Lower leg skin (tissue), 4 donors: Measurements from ENCODE around the gene SH3GLB1. TPM values are rescaled to one million over a fixed set of nuclear protein-coding genes. Genes with fewer than 3 reads are reported as not detected.
"Not testable (repeated sequence)": the region's sequence is repeated elsewhere in the genome, so short reads cannot be mapped to it uniquely, and the experiment has no call there.

Experiments used
- DNase-seq, 2 donors: peaks; one replicate each; pipeline ENCODE4 v3.0.0-alpha.2; 2019; ENCODE audit warnings: low spot score in 2 of 2
- H3K4me3 ChIP-seq: fragments of 200-600 bp; sonication (generic); 2 replicates; pipeline ENCODE4 v1.5.1; 2017; ENCODE audit warnings: mild to moderate bottlenecking, low read depth; ENCODE audit not compliant: poor library complexity, severe bottlenecking
- CTCF ChIP-seq, 3 donors: fragments of 450-650 bp; IDR thresholded peaks; one replicate each; pipeline ENCODE4 v1.5.1; 2016; ENCODE audit warnings: antibody characterized with exemption in 3 of 3, mild to moderate bottlenecking in 3 of 3, moderate library complexity in 2 of 3
- POLR2A ChIP-seq, 2 donors: fragments of 450-650 bp; IDR thresholded peaks; one replicate each; pipeline ENCODE4 v1.6.1; 2016 to 2017; ENCODE audit warnings: antibody characterized with exemption in 2 of 2, mild to moderate bottlenecking in 1 of 2, moderate library complexity in 1 of 2
- WGBS, 2 donors: methylation state at CpG; one replicate each; pipeline ENCODE4 v1.1.5; 2018; 5-methylcytosine and 5-hydroxymethylcytosine counted together
- intact Hi-C: fragments of 100-400 bp; cut with DNase I; formaldehyde crosslinking; loops from one replicate; pipeline ENCODE4 v1.15.0; 2023; ENCODE audit warnings: low total_unique reads
- total RNA-seq, 4 donors: library from RNA; depleted of rRNA; stranded (reverse); fragments of >200 nt; gene quantifications; one replicate each; pipeline ENCODE4 v1.1.0, GENCODE V29; 2016

SH3GLB1 gene
- total RNA-seq: 10 to 100 TPM; 37.1 to 58.1 (median 42.3) TPM

- TF ChIP-seq POLR2A (IDR thresholded peaks at IDR 0.05) (peak in 1 of 2 donors; percentile 9), CTCF (IDR thresholded peaks at IDR 0.05) (peak in 1 of 3 donors; percentile 68)
- DNase-seq: peak; percentile 77 to 97
- 0 to 1% methylated on average over 18 to 71 of the region's 71 CpGs for WGBS, 2 donors
- intact Hi-C loops: no loop called here
- peak within 1 kb of the TSS; percentile 90 for H3K4me3 ChIP-seq
Observed at GRCh38 chr1:86704458-86704971, at the start of gene SH3GLB1. Gene SH3GLB1, plus strand, starts transcription at chr1:86704576. Its CDS starts 324 bp downstream, at chr1:86704900.

GRCh38 chr1:86658381-86658780 is 46.0 kb upstream of the SH3GLB1 start:
- H3K4me3 ChIP-seq, DNase-seq, intact Hi-C loops: not testable (repeated sequence)
- 92 to 94% methylated on average over 7 of the region's 7 CpGs for WGBS, 2 donors

GRCh38 chr1:86666368-86666767 is 38.0 kb upstream of the SH3GLB1 start:
- H3K4me3 ChIP-seq: no peak overlapping the region
- intact Hi-C loops: no loop called here
- DNase-seq: no peak
- TF ChIP-seq POLR2A (IDR thresholded peaks at IDR 0.05) (no peak), CTCF (IDR thresholded peaks at IDR 0.05) (no peak)
- WGBS, 2 donors: 67 to 89% methylated on average over 4 of the region's 4 CpGs

DNA sequence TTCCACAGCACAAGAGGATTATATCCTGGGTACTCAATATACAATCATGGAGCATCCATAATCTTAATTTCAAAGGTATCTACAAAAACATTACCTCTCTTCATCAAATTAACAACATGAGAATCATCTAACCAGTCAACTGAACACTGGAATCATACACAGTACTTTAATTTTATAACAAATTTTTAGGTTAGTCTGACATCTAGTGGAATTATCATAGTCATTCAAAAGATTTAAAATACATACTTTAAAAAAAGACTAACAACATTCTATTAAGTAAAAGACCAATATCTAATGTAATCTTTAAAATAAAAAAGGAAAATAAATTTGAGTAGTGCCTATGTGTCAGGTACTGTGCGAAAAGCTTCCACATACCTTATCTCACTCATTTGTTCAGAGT is 16.8 kb upstream of the SH3GLB1 start:
- no peak for TF ChIP-seq CTCF (IDR thresholded peaks at IDR 0.05)
- no peak for TF ChIP-seq POLR2A (IDR thresholded peaks at IDR 0.05)
- intact Hi-C loops: no loop called here
- WGBS, 2 donors: 88 to 94% methylated on average over 1 of the region's 1 CpG
- no peak overlapping the region for H3K4me3 ChIP-seq
- DNase-seq: no peak

DNA sequence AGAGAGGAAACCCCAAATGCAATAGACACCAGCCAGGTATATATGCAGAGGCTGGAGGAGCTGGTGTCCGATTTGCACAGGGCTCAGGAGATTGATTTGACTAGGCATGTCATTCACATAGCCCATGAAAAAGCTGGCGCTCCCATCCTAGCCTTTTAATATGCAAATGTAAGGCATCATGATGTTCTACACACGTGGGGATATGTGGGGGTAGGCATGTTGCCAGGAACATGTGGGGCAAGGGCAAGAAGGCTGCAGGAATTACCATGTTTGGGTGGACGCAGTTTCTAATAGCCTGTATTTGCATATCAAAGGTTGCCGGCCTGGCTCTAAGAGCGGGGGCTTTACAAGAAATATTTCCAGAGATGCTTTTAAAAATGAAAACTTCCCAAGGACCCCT is 11.7 kb upstream of the SH3GLB1 start:
- TF ChIP-seq POLR2A (IDR thresholded peaks at IDR 0.05): no peak
- no peak for TF ChIP-seq CTCF (IDR thresholded peaks at IDR 0.05)
- WGBS, 2 donors: 64 to 75% methylated on average over 6 of the region's 6 CpGs

GRCh38 chr1:86695400-86695799 is 9.0 kb upstream of the SH3GLB1 start:
- TF ChIP-seq CTCF (IDR thresholded peaks at IDR 0.05) (no peak), POLR2A (IDR thresholded peaks at IDR 0.05) (no peak)
- intact Hi-C loops: no loop called here
- no peak for DNase-seq
- no peak overlapping the region for H3K4me3 ChIP-seq
- WGBS, 2 donors: 66 to 69% methylated on average over 2 of the region's 2 CpGs

More for the DNA sequence above, 11.7 kb upstream of the SH3GLB1 start:
- no peak overlapping the region for H3K4me3 ChIP-seq
- intact Hi-C loops: no loop called here
- DNase-seq: no peak
